Common myeloid progenitor, CD34-positive (primary cell): Measurements from ENCODE around the gene TACC2.
"Not testable (repeated sequence)": the region's sequence is repeated elsewhere in the genome, so short reads cannot be mapped to it uniquely, and the experiment has no call there.

Experiments used
- CTCF ChIA-PET: fragments of 350-600 bp; sonication (Branson Sonifier 250); formaldehyde crosslinking; loops from one replicate; lab custom pipeline; 2021; ENCODE audit warnings: antibody characterized with exemption; lab: Charles Lee
- POLR2A ChIA-PET: fragments of 350-600 bp; sonication (Branson Sonifier 250); formaldehyde crosslinking; loops from one replicate; lab custom pipeline; 2021; ENCODE audit warnings: antibody characterized with exemption; lab: Charles Lee
- DNase-seq, 3 donors: peaks; one replicate each; pipeline versions ENCODE4 v3.0.0 to v3.0.0-alpha.2; 2013
- H3K27ac ChIP-seq, 2 experiments: 1 replicate in 1 of 2; 2 replicates in 1 of 2; pipeline ENCODE4 v1.7.0; 2013; ENCODE audit warnings: inconsistent platforms in 2 of 2, low read length in 2 of 2, mild to moderate bottlenecking in 2 of 2, low read depth in 1 of 2, moderate library complexity in 1 of 2; ENCODE audit not compliant: severe bottlenecking in 2 of 2, insufficient read depth in 1 of 2, poor library complexity in 1 of 2
- H3K27me3 ChIP-seq, 5 experiments: replicated peaks in 2 of 5; 1 replicate in 3 of 5; 2 replicates in 2 of 5; pipeline versions ENCODE4 v1.6.1 to v1.7.0; 2013; ENCODE audit warnings: low read length in 4 of 5, mild to moderate bottlenecking in 2 of 5, moderate library complexity in 2 of 5, inconsistent platforms in 1 of 5; ENCODE audit not compliant: insufficient read depth in 5 of 5, control insufficient read depth in 4 of 5
- H3K36me3 ChIP-seq, 4 experiments: 1 replicate in 2 of 4; 2 replicates in 2 of 4; pipeline versions ENCODE4 v1.6.1 to v1.7.0; 2013; ENCODE audit warnings: low read length in 3 of 4, control low read depth in 1 of 4, mild to moderate bottlenecking in 1 of 4; ENCODE audit not compliant: control insufficient read depth in 4 of 4, insufficient read depth in 4 of 4
- H3K4me1 ChIP-seq, 4 experiments: 1 replicate in 3 of 4; 2 replicates in 1 of 4; pipeline versions ENCODE4 v1.6.1 to v1.7.1; 2013; ENCODE audit warnings: low read length in 3 of 4, mild to moderate bottlenecking in 3 of 4, control low read depth in 1 of 4, inconsistent platforms in 1 of 4, moderate library complexity in 1 of 4; ENCODE audit not compliant: control insufficient read depth in 4 of 4, insufficient read depth in 4 of 4; ENCODE audit errors: control extremely low read depth in 1 of 4
- H3K4me3 ChIP-seq, 7 experiments: 1 replicate in 4 of 7; 2 replicates in 3 of 7; pipeline versions ENCODE4 v1.5.1 to v1.7.0; 2013; ENCODE audit warnings: mild to moderate bottlenecking in 7 of 7, low read length in 6 of 7, moderate library complexity in 6 of 7, inconsistent platforms in 2 of 7, low read depth in 2 of 7, control low read depth in 1 of 7; ENCODE audit not compliant: insufficient read depth in 4 of 7, control insufficient read depth in 1 of 7; ENCODE audit errors: extremely low read depth in 1 of 7
- H3K9me3 ChIP-seq, 5 experiments: 1 replicate in 4 of 5; 2 replicates in 1 of 5; pipeline versions ENCODE4 v1.6.1 to v1.7.1; 2013; ENCODE audit warnings: low read length in 4 of 5, mild to moderate bottlenecking in 2 of 5, inconsistent platforms in 1 of 5, low read depth in 1 of 5, moderate library complexity in 1 of 5; ENCODE audit not compliant: control insufficient read depth in 4 of 5, insufficient read depth in 2 of 5; ENCODE audit errors: control extremely low read depth in 1 of 5
- WGBS: methylation state at CpG from one replicate; pipeline ENCODE4 v1.1.5; 2013; ENCODE audit not compliant: insufficient coverage; 5-methylcytosine and 5-hydroxymethylcytosine counted together

The TACC2 gene

GRCh38 chr10:122102146-122102868, 113.3 kb downstream of the TACC2 start:
- 95% methylated on average over 15 of the region's 15 CpGs for WGBS
- Histone ChIP-seq H3K27me3 (peaks cover 0 to 13% (median 2%) of the 10 kb centered on the region in 5 experiments), H3K36me3 (no peaks in the 10 kb centered on the region), H3K9me3 (no peaks in the 10 kb centered on the region), H3K27ac (no peak overlapping the region), H3K4me1 (no peaks in the 10 kb centered on the region), H3K4me3 (no peak overlapping the region)
- no peak for DNase-seq
- CTCF ChIA-PET = interaction anchor here (0.9 kb wide), 1 partner anchor 13 kb away, joined by 3 read pairs; no protein-coding TSS in a partner anchor
- POLR2A ChIA-PET = no interaction called here

GRCh38 chr10:122102869-122103525, 114.0 kb downstream of the TACC2 start:
- Histone ChIP-seq H3K9me3 (no peaks in the 10 kb centered on the region), H3K4me1 (no peaks in the 10 kb centered on the region), H3K36me3 (no peaks in the 10 kb centered on the region), H3K27ac (no peak overlapping the region), H3K27me3 (peaks cover 0 to 10% (median 2%) of the 10 kb centered on the region in 5 experiments), H3K4me3 (no peak overlapping the region)
- ChIA-PET CTCF (interaction anchor here (0.9 kb wide), 1 partner anchor 12 kb away, joined by 3 read pairs; no protein-coding TSS in a partner anchor), POLR2A (no interaction called here)
- DNase-seq = no peak
- WGBS = 95% methylated on average over 2 of the region's 3 CpGs

- H3K27ac ChIP-seq = no peak overlapping the region
- no peaks in the 10 kb centered on the region for H3K9me3 ChIP-seq
- no peak overlapping the region for H3K4me3 ChIP-seq
- 88% methylated on average over 4 of the region's 4 CpGs for WGBS
- ChIA-PET CTCF (interaction anchor here (1.6 kb wide), 1 partner anchor 10 kb away, joined by 3 read pairs; no protein-coding TSS in a partner anchor), POLR2A (no interaction called here)
- no peak for DNase-seq
- H3K36me3 ChIP-seq = no peaks in the 10 kb centered on the region
- H3K27me3 ChIP-seq = peaks cover 0 to 5% (median 2%) of the 10 kb centered on the region in 5 experiments
- no peaks in the 10 kb centered on the region for H3K4me1 ChIP-seq
Measured at GRCh38 chr10:122103592-122103991, 114.6 kb downstream of the TACC2 start.

GRCh38 chr10:122108786-122109185, 119.8 kb downstream of the TACC2 start:
- POLR2A ChIA-PET, H3K9me3 ChIP-seq, CTCF ChIA-PET: not testable (repeated sequence)

GRCh38 chr10:122112021-122112616, 123.2 kb downstream of the TACC2 start:
- Histone ChIP-seq H3K27me3 (peaks cover 12 to 77% (median 33%) of the 10 kb centered on the region in 5 experiments), H3K4me1 (peaks cover 0 to 18% (median 17%) of the 10 kb centered on the region in 4 experiments), H3K9me3 (peaks cover 0 to 4% (median 0%) of the 10 kb centered on the region in 5 experiments), H3K36me3 (no peaks in the 10 kb centered on the region), H3K4me3 (peak overlapping the region in 5 of 7 experiments; percentile 31 to 71 (median 64)), H3K27ac (no peak overlapping the region)
- POLR2A ChIA-PET = no interaction called here
- CTCF ChIA-PET = no interaction called here
- DNase-seq = peak in 1 of 3 donors; percentile 11
- WGBS = 40% methylated on average over 12 of the region's 12 CpGs

More at GRCh38 chr10:122108786-122109185, 119.8 kb downstream of the TACC2 start:
- not testable (repeated sequence) for H3K4me3 ChIP-seq, H3K27ac ChIP-seq, DNase-seq, H3K36me3 ChIP-seq
- H3K27me3 ChIP-seq = peaks cover 6 to 46% (median 18%) of the 10 kb centered on the region in 5 experiments
- WGBS = 95% methylated on average over 4 of the region's 13 CpGs
- H3K4me1 ChIP-seq = peaks cover 0 to 16% (median 16%) of the 10 kb centered on the region in 4 experiments

- H3K4me1 ChIP-seq = peaks cover 0 to 18% (median 17%) of the 10 kb centered on the region in 4 experiments
- peak in 1 of 3 donors; percentile 23 for DNase-seq
- ChIA-PET POLR2A (no interaction called here), CTCF (no interaction called here)
- H3K36me3 ChIP-seq = no peaks in the 10 kb centered on the region
- no peak overlapping the region for H3K27ac ChIP-seq
- H3K4me3 ChIP-seq = peak overlapping the region; percentile 8 to 71 (median 50)
- under 1% methylated on average over 58 of the region's 63 CpGs for WGBS
- H3K9me3 ChIP-seq = peaks cover 0 to 4% (median 0%) of the 10 kb centered on the region in 5 experiments
- H3K27me3 ChIP-seq = peaks cover 12 to 80% (median 33%) of the 10 kb centered on the region in 5 experiments
Measured at GRCh38 chr10:122112625-122113160, 123.7 kb downstream of the TACC2 start.
